Lower leg skin (tissue), 4 donors: ENCODE data around the gene ITIH4. TPM values are rescaled to one million over a fixed set of nuclear protein-coding genes. Genes with fewer than 3 reads are reported as not detected.

Experiments
- DNase-seq, 2 donors: peaks; one replicate each; pipeline ENCODE4 v3.0.0-alpha.2; 2019; ENCODE audit warnings: low spot score in 2 of 2
- H3K4me3 ChIP-seq: fragments of 200-600 bp; sonication (generic); 2 replicates; pipeline ENCODE4 v1.5.1; 2017; ENCODE audit warnings: mild to moderate bottlenecking, low read depth; ENCODE audit not compliant: poor library complexity, severe bottlenecking
- CTCF ChIP-seq, 3 donors: fragments of 450-650 bp; IDR thresholded peaks; one replicate each; pipeline ENCODE4 v1.5.1; 2016; ENCODE audit warnings: antibody characterized with exemption in 3 of 3, mild to moderate bottlenecking in 3 of 3, moderate library complexity in 2 of 3
- POLR2A ChIP-seq, 2 donors: fragments of 450-650 bp; IDR thresholded peaks; one replicate each; pipeline ENCODE4 v1.6.1; 2016 to 2017; ENCODE audit warnings: antibody characterized with exemption in 2 of 2, mild to moderate bottlenecking in 1 of 2, moderate library complexity in 1 of 2
- WGBS, 2 donors: methylation state at CpG; one replicate each; pipeline ENCODE4 v1.1.5; 2018; 5-methylcytosine and 5-hydroxymethylcytosine counted together
- intact Hi-C: fragments of 100-400 bp; cut with DNase I; formaldehyde crosslinking; loops from one replicate; pipeline ENCODE4 v1.15.0; 2023; ENCODE audit warnings: low total_unique reads
- total RNA-seq, 4 donors: library from RNA; depleted of rRNA; stranded (reverse); fragments of >200 nt; gene quantifications; one replicate each; pipeline ENCODE4 v1.1.0, GENCODE V29; 2016

The ITIH4 gene
- total RNA-seq, 4 donors from 2014 or later: 0.38 to 3.6 (median 2.5) TPM

GRCh38 chr3:52824037-52824436 is 6.4 kb downstream of the ITIH4 start:
- 90 to 97% methylated on average over 8 to 10 of the region's 10 CpGs for WGBS, 2 donors
- TF ChIP-seq CTCF (IDR thresholded peaks at IDR 0.05): no peak
- no peak for TF ChIP-seq POLR2A (IDR thresholded peaks at IDR 0.05)
- no peak for DNase-seq
- intact Hi-C loops: no loop called here
- H3K4me3 ChIP-seq: no peak overlapping the region

- 93 to 96% methylated on average over 5 of the region's 5 CpGs for WGBS, 2 donors
- DNase-seq: no peak
- no peak for TF ChIP-seq CTCF (IDR thresholded peaks at IDR 0.05)
- no peak for TF ChIP-seq POLR2A (IDR thresholded peaks at IDR 0.05)
- H3K4me3 ChIP-seq: no peak overlapping the region
- intact Hi-C loops: no loop called here
These were observed 8.1 kb downstream of the ITIH4 start for GRCh38 chr3:52822363-52822762.

- 67 to 77% methylated on average over 11 of the region's 11 CpGs for WGBS, 2 donors
- no peak for DNase-seq
- intact Hi-C loops: no loop called here
- no peak for TF ChIP-seq POLR2A (IDR thresholded peaks at IDR 0.05)
- no peak for TF ChIP-seq CTCF (IDR thresholded peaks at IDR 0.05)
- H3K4me3 ChIP-seq: no peak overlapping the region
These were observed 9.7 kb downstream of the ITIH4 start for GRCh38 chr3:52820736-52821135.

GRCh38 chr3:52819936-52820335 is 10.5 kb downstream of the ITIH4 start:
- no peak for TF ChIP-seq POLR2A (IDR thresholded peaks at IDR 0.05)
- no peak for TF ChIP-seq CTCF (IDR thresholded peaks at IDR 0.05)
- no peak overlapping the region for H3K4me3 ChIP-seq
- intact Hi-C loops: no loop called here
- WGBS, 2 donors: 84 to 91% methylated on average over 2 of the region's 2 CpGs
- no peak for DNase-seq

- H3K4me3 ChIP-seq: no peak overlapping the region
- WGBS, 2 donors: 94 to 97% methylated on average over 5 to 7 of the region's 7 CpGs
- intact Hi-C loops: no loop called here
- no peak for DNase-seq
- TF ChIP-seq POLR2A (IDR thresholded peaks at IDR 0.05): no peak
- TF ChIP-seq CTCF (IDR thresholded peaks at IDR 0.05): no peak
These were observed 12.6 kb downstream of the ITIH4 start for GRCh38 chr3:52817860-52818259.

GRCh38 chr3:52817221-52817620 is 13.3 kb downstream of the ITIH4 start:
- TF ChIP-seq POLR2A (IDR thresholded peaks at IDR 0.05) (no peak), CTCF (IDR thresholded peaks at IDR 0.05) (no peak)
- intact Hi-C loops: no loop called here
- no peak for DNase-seq
- no peak overlapping the region for H3K4me3 ChIP-seq
- 94 to 97% methylated on average over 10 of the region's 10 CpGs for WGBS, 2 donors
